SHP77 treated with DMSO at 0.1 percent for 48 hours (cell line): ENCODE measurements around the gene MED13.
"Not testable (repeated sequence)": the region's sequence is repeated elsewhere in the genome, so short reads cannot be mapped to it uniquely, and the experiment has no call there.

ENCODE experiments used
- DNase-seq: peaks from one replicate; lab custom pipeline; 2025; lab: John Stamatoyannopoulos, UW

MED13 gene

GRCh38 chr17:61996916-61997605 lies 68.0 kb downstream of the MED13 start:
- DNase-seq, result no peak

- no peak for DNase-seq
Observed at GRCh38 chr17:61989509-61989908, 75.6 kb downstream of the MED13 start.

- DNase-seq, result no peak
Observed at GRCh38 chr17:61986898-61987297, 78.2 kb downstream of the MED13 start.

GRCh38 chr17:61984821-61985220 lies 80.3 kb downstream of the MED13 start:
- no peak for DNase-seq

- no peak for DNase-seq
Observed at GRCh38 chr17:61981323-61981722, 83.8 kb downstream of the MED13 start.

GRCh38 chr17:61980535-61980934 lies 84.5 kb downstream of the MED13 start:
- no peak for DNase-seq

GRCh38 chr17:61974115-61974514 lies 91.0 kb downstream of the MED13 start:
- DNase-seq, result no peak

- no peak for DNase-seq
Observed at GRCh38 chr17:61972311-61972710, 92.8 kb downstream of the MED13 start.

GRCh38 chr17:61970030-61970429 lies 95.0 kb downstream of the MED13 start:
- no peak for DNase-seq

- DNase-seq, result no peak
Observed at GRCh38 chr17:61968757-61969156, 96.3 kb downstream of the MED13 start.

- no peak for DNase-seq
Observed at GRCh38 chr17:61967729-61968128, 97.3 kb downstream of the MED13 start.

- no peak for DNase-seq
Observed at GRCh38 chr17:61966191-61966590, 98.9 kb downstream of the MED13 start.

GRCh38 chr17:61955619-61956018 lies 109.5 kb downstream of the MED13 start:
- DNase-seq, result no peak

- DNase-seq, result no peak
Observed at GRCh38 chr17:61947367-61948078, 117.6 kb downstream of the MED13 start.

- no peak for DNase-seq
Observed at GRCh38 chr17:61946359-61946758, 118.7 kb downstream of the MED13 start.

- no peak for DNase-seq
Observed at GRCh38 chr17:61943117-61943516, 122.0 kb downstream of the MED13 start.

GRCh38 chr17:61942085-61942484 lies 123.0 kb downstream of the MED13 start:
- no peak for DNase-seq

GRCh38 chr17:61928101-61928436 lies 137.0 kb downstream of the MED13 start:
- DNase-seq, result no peak

GRCh38 chr17:61927208-61928100 lies 137.6 kb downstream of the MED13 start, which contains the start of gene INTS2:
Gene INTS2 (minus strand): TSS chr17:61927982. CDS start chr17:61926644, 1,338 bp downstream.
- DNase-seq, result peak; percentile 66

GRCh38 chr17:61926826-61927207 lies 138.3 kb downstream of the MED13 start:
- no peak for DNase-seq

GRCh38 chr17:61915162-61915561 lies 149.9 kb downstream of the MED13 start:
- DNase-seq, result not testable (repeated sequence)

GRCh38 chr17:61908292-61909037 lies 156.6 kb downstream of the MED13 start:
- no peak for DNase-seq
